OCI-LY1 (cell line): ENCODE results near the gene TCN2.

Source experiments
- H2AFZ ChIP-seq: fragments of 200-600 bp; sonication (generic), shearing (Covaris generic); 2 replicates; pipeline ENCODE4 v1.6.0; 2014; ENCODE audit warnings: antibody characterized with exemption, mild to moderate bottlenecking, low read length
- H3F3A ChIP-seq: fragments of 200-600 bp; sonication (generic), shearing (Covaris generic); 2 replicates; pipeline ENCODE4 v1.6.0; 2014; ENCODE audit warnings: mild to moderate bottlenecking, antibody characterized with exemption, low read length, moderate library complexity; ENCODE audit not compliant: insufficient read depth
- H3K27ac ChIP-seq: fragments of 200-600 bp; sonication (generic); 2 replicates; pipeline ENCODE4 v1.5.1; 2014; ENCODE audit warnings: low read length, mixed run types, mild to moderate bottlenecking, low read depth; ENCODE audit not compliant: poor library complexity, severe bottlenecking
- H3K27me3 ChIP-seq: fragments of 200-600 bp; sonication (generic); 2 replicates; pipeline ENCODE4 v1.6.0; 2014; ENCODE audit warnings: antibody characterized with exemption, mild to moderate bottlenecking, low read length, moderate library complexity; ENCODE audit not compliant: insufficient read depth
- H3K36me3 ChIP-seq: fragments of 200-600 bp; sonication (generic); 2 replicates; pipeline ENCODE4 v1.6.1; 2014; ENCODE audit warnings: mild to moderate bottlenecking, antibody characterized with exemption, low read length, moderate library complexity, mixed read lengths; ENCODE audit not compliant: insufficient read depth
- H3K4me1 ChIP-seq: fragments of 200-600 bp; sonication (generic); 2 replicates; pipeline ENCODE4 v1.5.1; 2014; ENCODE audit warnings: mild to moderate bottlenecking, low read length, moderate library complexity; ENCODE audit not compliant: insufficient read depth, severe bottlenecking
- H3K4me2 ChIP-seq: fragments of 200-600 bp; sonication (generic), shearing (Covaris generic); 2 replicates; pipeline ENCODE4 v1.6.1; 2014; ENCODE audit warnings: low read length
- H3K4me3 ChIP-seq: fragments of 200-600 bp; sonication (generic); 2 replicates; pipeline ENCODE4 v1.5.1; 2014; ENCODE audit warnings: low read length, low read depth, mild to moderate bottlenecking, mixed read lengths; ENCODE audit not compliant: poor library complexity, severe bottlenecking
- H3K79me2 ChIP-seq: fragments of 200-600 bp; shearing (Covaris generic); 2 replicates; pipeline ENCODE4 v1.6.1; 2016; ENCODE audit warnings: mixed run types, low read length, mixed read lengths; ENCODE audit not compliant: insufficient read depth
- H3K9ac ChIP-seq: fragments of 200-600 bp; sonication (generic), shearing (Covaris generic); 2 replicates; pipeline ENCODE4 v1.6.1; 2014; ENCODE audit warnings: mild to moderate bottlenecking, low read length, mixed read lengths
- H3K9me2 ChIP-seq: fragments of 200-600 bp; sonication (generic), shearing (Covaris generic); 2 replicates; pipeline ENCODE4 v1.6.1; 2014; ENCODE audit warnings: low read depth, mild to moderate bottlenecking, low read length, mixed read lengths
- H3K9me3 ChIP-seq: fragments of 200-600 bp; shearing (Covaris generic); 2 replicates; pipeline ENCODE4 v1.6.1; 2014; ENCODE audit warnings: low read length, mixed read lengths
- H4K20me1 ChIP-seq: fragments of 200-600 bp; sonication (generic), shearing (Covaris generic); 2 replicates; pipeline ENCODE4 v1.6.0; 2016; ENCODE audit warnings: mild to moderate bottlenecking, low read length; ENCODE audit not compliant: insufficient read depth
- CTCF ChIP-seq: fragments of 200-600 bp; sonication (generic), shearing (Covaris generic); IDR thresholded peaks from 2 replicates; pipeline ENCODE4 v1.5.1; 2017; ENCODE audit warnings: mild to moderate bottlenecking, antibody characterized with exemption, low read length, moderate library complexity, mixed read lengths
- EZH2 ChIP-seq: fragments of 200-600 bp; sonication (generic), shearing (Covaris generic); IDR thresholded peaks from 2 replicates; pipeline ENCODE4 v1.8.0; 2017; ENCODE audit warnings: borderline replicate concordance, mixed run types, mild to moderate bottlenecking, antibody characterized with exemption, low read length, moderate library complexity, mixed read lengths

TCN2 gene

GRCh38 chr22:30671071-30671470 lies 64.1 kb downstream of the TCN2 start:
- Histone ChIP-seq H3F3A (no peaks in the 10 kb centered on the region), H3K27ac (no peak overlapping the region), H3K9me3 (no peaks in the 10 kb centered on the region), H3K27me3 (peaks cover 3% of the 10 kb centered on the region; the same call in 1 of the 2 replicates), H3K4me1 (peaks cover 16% of the 10 kb centered on the region), H4K20me1 (no peaks in the 10 kb centered on the region), H3K36me3 (no peaks in the 10 kb centered on the region), H3K9ac (no peak overlapping the region), H3K4me3 (no peak overlapping the region), H3K9me2 (no peaks in the 10 kb centered on the region), H3K79me2 (no peaks in the 10 kb centered on the region), H3K4me2 (no peak overlapping the region), H2AFZ (no peak overlapping the region)
- TF ChIP-seq CTCF (no peak), EZH2 (no peak)

GRCh38 chr22:30673136-30673535 lies 66.2 kb downstream of the TCN2 start:
- TF ChIP-seq CTCF, result no peak
- no peak for TF ChIP-seq EZH2
- Histone ChIP-seq H3K27ac (no peak overlapping the region), H3K36me3 (no peaks in the 10 kb centered on the region), H4K20me1 (no peaks in the 10 kb centered on the region), H3K4me1 (peaks cover 4% of the 10 kb centered on the region), H2AFZ (no peak overlapping the region), H3K4me3 (no peak overlapping the region), H3K4me2 (no peak overlapping the region), H3K79me2 (no peaks in the 10 kb centered on the region), H3K9me3 (no peaks in the 10 kb centered on the region), H3K27me3 (peaks cover 3% of the 10 kb centered on the region; the same call in 1 of the 2 replicates), H3K9ac (no peak overlapping the region), H3K9me2 (no peaks in the 10 kb centered on the region), H3F3A (no peaks in the 10 kb centered on the region)

DNA sequence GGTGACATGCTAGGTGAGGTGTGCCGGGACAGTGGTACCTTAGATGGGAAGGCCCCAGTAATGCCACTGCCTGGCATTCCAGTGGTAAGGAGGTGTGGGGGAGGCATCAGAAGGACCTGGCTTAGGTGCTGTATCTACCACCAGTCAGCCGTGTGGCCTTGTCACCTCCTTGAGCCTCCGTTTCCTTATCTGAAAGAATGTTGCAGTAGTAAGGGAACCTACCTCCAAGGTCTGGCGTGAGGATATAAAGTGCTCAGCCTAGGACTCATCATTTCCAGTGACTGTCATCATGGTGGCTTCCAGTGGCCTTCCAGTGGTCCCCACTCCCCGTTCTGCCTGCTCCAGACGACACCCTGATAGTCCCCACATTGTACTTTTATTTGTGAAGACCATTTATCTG lies 67.5 kb downstream of the TCN2 start:
- no peak overlapping the region for H3K9ac ChIP-seq

More for the DNA sequence above, 67.5 kb downstream of the TCN2 start:
- no peak overlapping the region for H2AFZ ChIP-seq
- no peaks in the 10 kb centered on the region for H4K20me1 ChIP-seq
- no peaks in the 10 kb centered on the region for H3K9me2 ChIP-seq
- no peak overlapping the region for H3K27ac ChIP-seq
- no peak for TF ChIP-seq CTCF
- no peak for TF ChIP-seq EZH2
- no peaks in the 10 kb centered on the region for H3F3A ChIP-seq
- no peaks in the 10 kb centered on the region for H3K9me3 ChIP-seq
- no peak overlapping the region for H3K4me3 ChIP-seq
- H3K36me3 ChIP-seq, result no peaks in the 10 kb centered on the region
- H3K27me3 ChIP-seq, result 0 out of 2 replicates have a peak, but pooled peaks cover 3% of the 10 kb centered on the region
- no peaks in the 10 kb centered on the region for H3K79me2 ChIP-seq
- H3K4me2 ChIP-seq, result no peak overlapping the region
- H3K4me1 ChIP-seq, result no peaks in the 10 kb centered on the region
